ENCODE data around the gene TTK. TPM values are rescaled to one million over a fixed set of nuclear protein-coding genes. Genes with fewer than 3 reads are reported as not detected.

Gene TTK
- 13.4 and 32.1 TPM in 2 replicates for total RNA-seq (ENCODE audit: low replicate concordance)
- long read RNA-seq, transcript TTK-202 (22 exons, 3,010 nt) = major isoform, 41 of 72 reads
- long read RNA-seq, partial matches to known transcripts = 13 of 72 reads
- long read RNA-seq, other reads (novel, unspliced or antisense) = 13 of 72 reads

- Mint-ChIP-seq H3K27ac (peak within 1 kb of the TSS; percentile 95), H3K9me3 (no peaks in the 10 kb centered on the region), H3K4me1 (ENCODE audit: unreplicated experiment) (peaks cover 22% of the 10 kb centered on the region), H3K27me3 (no peaks in the 10 kb centered on the region), H3K36me3 (no peaks in the 10 kb centered on the region), H3K4me3 (peak within 1 kb of the TSS; percentile 92)
- peak; percentile 92 for DNase-seq (ENCODE audit: extremely low spot score, unreplicated experiment)
- TF ChIP-seq, protein P1, sequence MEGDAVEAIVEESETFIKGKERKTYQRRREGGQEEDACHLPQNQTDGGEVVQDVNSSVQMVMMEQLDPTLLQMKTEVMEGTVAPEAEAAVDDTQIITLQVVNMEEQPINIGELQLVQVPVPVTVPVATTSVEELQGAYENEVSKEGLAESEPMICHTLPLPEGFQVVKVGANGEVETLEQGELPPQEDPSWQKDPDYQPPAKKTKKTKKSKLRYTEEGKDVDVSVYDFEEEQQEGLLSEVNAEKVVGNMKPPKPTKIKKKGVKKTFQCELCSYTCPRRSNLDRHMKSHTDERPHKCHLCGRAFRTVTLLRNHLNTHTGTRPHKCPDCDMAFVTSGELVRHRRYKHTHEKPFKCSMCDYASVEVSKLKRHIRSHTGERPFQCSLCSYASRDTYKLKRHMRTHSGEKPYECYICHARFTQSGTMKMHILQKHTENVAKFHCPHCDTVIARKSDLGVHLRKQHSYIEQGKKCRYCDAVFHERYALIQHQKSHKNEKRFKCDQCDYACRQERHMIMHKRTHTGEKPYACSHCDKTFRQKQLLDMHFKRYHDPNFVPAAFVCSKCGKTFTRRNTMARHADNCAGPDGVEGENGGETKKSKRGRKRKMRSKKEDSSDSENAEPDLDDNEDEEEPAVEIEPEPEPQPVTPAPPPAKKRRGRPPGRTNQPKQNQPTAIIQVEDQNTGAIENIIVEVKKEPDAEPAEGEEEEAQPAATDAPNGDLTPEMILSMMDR (conservative IDR thresholded peaks at IDR 0.05) = no peak
Observed at GRCh38 chr6:80004173-80005072, at the start of gene TTK. TSS of gene TTK (plus strand) at chr6:80004649. CDS start at chr6:80005844, 1,195 bp downstream.

DNA sequence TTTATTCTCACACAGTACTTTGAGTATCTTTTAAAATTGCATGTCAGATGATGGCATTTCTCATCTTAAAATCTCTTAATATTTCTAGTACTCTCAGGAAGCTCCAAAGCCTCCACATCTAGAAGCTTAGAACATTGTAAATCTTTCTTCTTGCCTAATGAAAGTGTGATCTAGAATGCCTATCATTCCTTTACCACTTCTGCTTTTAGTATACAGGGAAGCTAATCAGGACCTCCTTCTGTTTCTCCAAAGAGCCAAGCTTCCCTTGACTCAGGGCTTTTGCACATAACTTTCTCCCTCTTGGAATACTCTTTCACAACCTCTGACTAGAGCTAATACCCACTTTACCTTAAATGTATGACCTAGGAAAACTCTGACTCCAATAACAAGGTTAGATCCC lies 49.6 kb upstream of the TTK start:
- Mint-ChIP-seq H3K4me3 (no peak overlapping the region), H3K9me3 (peaks cover 5% of the 10 kb centered on the region), H3K4me1 (ENCODE audit: unreplicated experiment) (no peaks in the 10 kb centered on the region), H3K27me3 (peaks cover 8% of the 10 kb centered on the region), H3K36me3 (no peaks in the 10 kb centered on the region), H3K27ac (no peak overlapping the region)
- TF ChIP-seq, protein P1 (conservative IDR thresholded peaks at IDR 0.05) = no peak
- no peak for DNase-seq (ENCODE audit: extremely low spot score, unreplicated experiment)

DNA sequence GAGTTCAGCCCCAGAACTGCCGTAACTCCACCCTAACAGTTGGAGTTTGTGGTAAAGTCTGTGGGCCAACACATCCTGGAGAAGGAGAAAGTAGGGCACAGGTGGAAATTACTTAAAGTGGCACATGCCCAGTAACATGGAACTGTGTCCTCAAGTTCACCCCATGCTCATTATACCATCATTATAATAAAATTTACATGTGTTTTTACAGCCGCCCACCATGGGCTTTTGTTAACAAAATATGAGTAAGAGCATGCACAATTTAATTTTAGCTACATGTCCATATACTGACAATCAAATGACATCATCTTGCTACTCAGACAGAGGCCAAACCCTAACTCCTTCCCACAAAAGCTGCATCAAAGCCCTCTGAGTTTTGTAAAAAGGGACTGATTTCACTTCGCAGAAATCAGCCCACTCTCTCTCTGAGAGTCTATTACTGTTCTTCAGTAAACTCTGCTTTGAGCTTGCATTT lies 39.8 kb upstream of the TTK start:
- no peaks in the 10 kb centered on the region for H3K4me1 Mint-ChIP-seq (ENCODE audit: unreplicated experiment)
- H3K27me3 Mint-ChIP-seq = no peaks in the 10 kb centered on the region
- no peak for DNase-seq (ENCODE audit: extremely low spot score, unreplicated experiment)
- H3K4me3 Mint-ChIP-seq = no peak overlapping the region
- H3K9me3 Mint-ChIP-seq = peaks cover 6% of the 10 kb centered on the region
- H3K36me3 Mint-ChIP-seq = no peaks in the 10 kb centered on the region
- no peak overlapping the region for H3K27ac Mint-ChIP-seq
- TF ChIP-seq, protein P1 (conservative IDR thresholded peaks at IDR 0.05) = no peak

DNA sequence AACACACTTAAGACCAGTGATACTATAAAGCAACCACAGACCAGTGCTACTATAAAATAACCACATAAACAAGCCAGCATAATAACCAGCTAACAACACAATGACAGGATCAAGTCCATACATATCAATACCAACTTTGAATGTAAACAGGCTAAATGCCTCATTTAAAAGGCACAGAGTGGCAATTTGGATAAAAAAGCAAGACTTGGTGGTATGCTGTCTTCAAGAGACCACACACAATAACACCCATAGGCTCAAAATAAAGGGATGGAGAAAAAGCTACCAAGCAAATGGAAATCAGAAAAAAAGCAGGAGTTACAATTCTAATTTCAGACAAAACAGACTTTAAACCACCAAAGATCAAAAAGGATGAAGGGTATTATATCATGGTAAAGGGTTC lies 37.3 kb upstream of the TTK start:
- TF ChIP-seq, protein P1 (conservative IDR thresholded peaks at IDR 0.05) = no peak
- Mint-ChIP-seq H3K4me1 (ENCODE audit: unreplicated experiment) (no peaks in the 10 kb centered on the region), H3K27ac (no peak overlapping the region), H3K4me3 (no peak overlapping the region), H3K9me3 (peaks cover 6% of the 10 kb centered on the region), H3K27me3 (no peaks in the 10 kb centered on the region), H3K36me3 (no peaks in the 10 kb centered on the region)
- DNase-seq (ENCODE audit: extremely low spot score, unreplicated experiment) = no peak

DNA sequence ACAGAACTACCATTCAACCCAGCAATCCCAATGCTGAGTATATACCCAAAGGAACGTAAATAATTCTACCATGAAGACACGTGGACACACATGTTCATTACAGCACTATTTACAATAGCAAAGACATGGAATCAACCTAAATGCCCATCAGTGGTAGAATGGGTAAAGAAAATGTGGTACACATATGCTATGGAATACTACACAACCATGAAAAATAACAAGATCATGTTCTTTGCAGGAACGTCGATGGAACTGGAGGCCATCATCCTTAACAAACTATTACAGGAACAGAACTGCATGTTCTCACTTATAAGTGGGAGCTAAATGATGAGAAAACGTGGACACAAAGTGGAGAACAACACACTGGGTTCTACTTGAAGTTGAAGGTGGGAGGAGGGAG lies 34.7 kb upstream of the TTK start:
- DNase-seq (ENCODE audit: extremely low spot score, unreplicated experiment) = no peak
- TF ChIP-seq, protein P1 (conservative IDR thresholded peaks at IDR 0.05) = no peak
- H3K4me1 Mint-ChIP-seq (ENCODE audit: unreplicated experiment) = no peaks in the 10 kb centered on the region
- no peak overlapping the region for H3K27ac Mint-ChIP-seq
- no peaks in the 10 kb centered on the region for H3K27me3 Mint-ChIP-seq
- peaks cover 6% of the 10 kb centered on the region for H3K9me3 Mint-ChIP-seq
- no peak overlapping the region for H3K4me3 Mint-ChIP-seq
- H3K36me3 Mint-ChIP-seq = no peaks in the 10 kb centered on the region
